HG02943 (cell line): ENCODE data around the gene VIPR2.

Experiments
- ATAC-seq: cut with Tn5 transposase; IDR thresholded peaks from one replicate; pipeline ENCODE4 v1.9.1; 2021; ENCODE audit warnings: mild to moderate bottlenecking, low read depth, moderate library complexity; ENCODE audit not compliant: unreplicated experiment

VIPR2 gene

DNA sequence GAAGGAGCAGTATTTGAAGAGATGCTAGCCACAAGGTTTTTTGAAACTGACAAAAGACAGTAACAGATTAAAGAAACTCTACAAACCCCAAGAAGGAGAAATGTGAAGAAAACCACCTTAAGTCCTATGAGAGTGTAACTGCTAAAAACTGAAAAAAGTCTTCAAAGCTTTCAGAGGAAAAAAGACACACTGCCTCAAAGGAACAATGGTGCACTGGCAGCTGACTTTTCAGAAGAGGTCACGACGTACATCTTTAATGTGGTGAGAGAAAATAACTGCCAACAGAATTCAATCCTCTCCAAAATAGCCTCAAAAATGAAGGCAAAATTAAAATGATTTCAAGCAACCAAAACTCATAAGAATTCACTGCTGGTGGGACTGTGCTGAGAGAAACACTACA is 94.0 kb downstream of the VIPR2 start:
- no peak for ATAC-seq

GRCh38 chr7:159049266-159050025 is 95.2 kb downstream of the VIPR2 start:
- ATAC-seq, result no peak

DNA sequence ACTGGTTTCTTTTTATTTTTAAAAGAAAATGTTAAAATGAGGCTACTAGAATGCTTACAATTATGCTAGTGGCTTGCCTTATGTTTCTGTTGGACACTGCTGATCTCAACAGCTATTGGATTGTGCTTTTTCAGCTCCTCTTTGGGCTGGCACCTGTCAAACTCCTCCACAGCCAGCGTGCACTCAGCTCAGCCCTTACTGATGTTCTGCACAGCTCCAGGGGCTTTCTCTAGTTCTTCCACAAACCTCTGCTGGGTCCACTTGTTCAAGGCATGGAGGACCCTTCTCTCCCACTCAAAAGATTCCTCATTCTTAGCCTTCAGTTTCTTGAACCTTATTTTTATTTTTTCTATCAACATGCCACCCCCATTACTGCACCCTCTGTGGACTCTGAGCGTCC is 96.0 kb downstream of the VIPR2 start:
- ATAC-seq, result no peak

DNA sequence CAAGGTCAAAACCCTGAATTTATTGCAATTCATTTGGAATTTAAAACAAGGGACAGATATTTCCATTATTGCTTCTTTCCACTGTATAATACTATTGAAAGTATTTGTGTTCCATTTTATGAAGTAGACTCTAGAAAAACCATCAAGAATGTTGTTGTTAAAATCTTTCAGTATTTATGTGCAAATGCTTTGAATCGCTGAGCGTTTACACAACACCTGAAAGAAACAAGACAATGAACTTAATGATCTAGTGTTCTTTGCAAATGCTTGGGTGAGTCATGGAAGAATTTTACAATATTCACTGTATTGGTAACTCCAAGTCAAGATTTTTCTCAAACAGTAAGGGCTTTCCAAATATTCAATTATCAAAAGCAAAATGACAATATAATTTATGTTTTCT is 97.1 kb downstream of the VIPR2 start:
- no peak for ATAC-seq

DNA sequence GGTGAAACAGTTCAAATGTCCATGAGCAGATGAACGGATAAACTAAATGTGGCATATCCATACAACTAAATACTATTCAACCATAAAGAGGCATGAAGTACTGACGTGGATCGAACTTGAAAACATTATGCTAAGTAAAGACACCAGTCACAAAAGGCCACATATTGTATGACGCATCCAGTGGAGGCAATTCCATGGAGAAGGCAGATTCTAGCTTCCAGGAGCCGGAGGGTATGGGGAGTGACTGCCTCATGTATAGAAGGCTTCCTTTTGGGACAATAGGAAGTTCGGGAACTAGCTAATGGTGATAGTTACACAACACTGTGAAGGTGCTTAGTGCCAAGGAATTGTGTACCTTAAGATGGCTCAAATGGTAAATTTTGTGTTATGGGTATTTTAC is 98.4 kb downstream of the VIPR2 start:
- ATAC-seq, result no peak

GRCh38 chr7:159045839-159046238 is 98.8 kb downstream of the VIPR2 start:
- ATAC-seq, result no peak

GRCh38 chr7:159042581-159043101 is 102.0 kb downstream of the VIPR2 start:
- no peak for ATAC-seq

DNA sequence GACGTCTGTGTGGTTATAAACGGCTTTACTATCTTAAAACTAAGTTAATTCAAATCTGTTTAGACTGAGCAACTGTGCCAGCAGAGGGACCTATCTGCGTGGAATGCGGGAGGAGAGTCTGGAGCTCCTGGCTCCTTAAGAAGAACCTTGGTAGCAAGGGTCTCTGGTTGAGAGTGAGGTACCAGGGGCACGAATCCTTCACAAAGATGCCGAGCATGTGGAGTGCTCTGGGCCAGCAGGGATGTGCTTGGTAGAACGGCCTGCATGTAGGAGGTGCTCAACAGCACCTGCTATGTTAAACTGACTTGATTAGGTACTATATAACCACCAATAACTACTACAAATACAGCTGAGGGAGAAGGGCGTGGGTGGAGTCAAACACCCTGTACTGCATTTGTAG is 102.6 kb downstream of the VIPR2 start:
- ATAC-seq, result no peak

- ATAC-seq, result no peak
Measured at GRCh38 chr7:159040912-159041711, 103.6 kb downstream of the VIPR2 start.

DNA sequence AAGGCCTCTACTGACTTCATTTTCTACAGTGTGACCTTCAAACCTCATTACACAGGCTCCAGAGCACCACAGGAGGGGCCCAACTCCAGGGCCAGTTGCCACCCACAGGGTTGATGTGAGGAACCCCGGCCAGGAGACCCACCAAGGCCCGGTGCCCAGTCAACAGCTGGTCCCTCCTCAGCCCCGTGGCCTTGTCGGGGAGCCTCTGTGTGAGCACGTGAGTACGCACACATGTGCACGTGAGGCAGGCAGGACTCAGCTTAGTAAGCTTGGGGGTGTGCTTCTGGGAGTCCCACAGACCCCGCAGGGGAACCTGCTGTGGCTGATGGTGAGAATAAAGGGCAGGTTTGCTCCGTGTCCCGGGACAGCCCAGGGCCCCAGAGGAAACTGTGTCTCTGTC is 104.5 kb downstream of the VIPR2 start:
- ATAC-seq, result no peak

- ATAC-seq, result no peak
Measured at GRCh38 chr7:159039716-159040115, 105.0 kb downstream of the VIPR2 start.

- no peak for ATAC-seq
Measured at GRCh38 chr7:159038066-159038465, 106.6 kb downstream of the VIPR2 start.

GRCh38 chr7:159036916-159037605 is 107.6 kb downstream of the VIPR2 start:
- ATAC-seq, result no peak

GRCh38 chr7:159035571-159036073 is 109.0 kb downstream of the VIPR2 start:
- no peak for ATAC-seq

DNA sequence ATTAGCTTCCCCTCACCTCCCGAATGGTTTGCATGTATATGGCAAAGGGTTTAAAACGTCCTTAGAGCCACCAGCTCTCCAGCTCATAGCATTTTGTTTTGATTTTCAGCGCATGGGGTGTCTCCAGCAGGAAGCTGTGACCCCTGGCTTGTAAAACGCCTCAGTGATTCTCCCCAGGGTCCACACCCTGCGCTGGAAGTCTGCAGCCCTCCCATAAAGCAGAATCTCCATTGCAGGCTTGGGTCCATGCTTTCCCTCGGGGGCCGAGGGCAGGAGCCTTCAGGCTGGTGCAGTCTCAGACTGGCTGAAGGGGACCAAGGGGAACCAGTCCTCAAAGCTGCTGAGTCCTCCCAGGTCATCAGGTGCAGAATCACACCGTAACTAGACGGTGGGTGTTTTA is 109.7 kb downstream of the VIPR2 start:
- ATAC-seq, result no peak

- no peak for ATAC-seq
Measured at GRCh38 chr7:159034394-159034793, 110.3 kb downstream of the VIPR2 start.

- ATAC-seq, result no peak
Measured at GRCh38 chr7:159033956-159034355, 110.7 kb downstream of the VIPR2 start.

DNA sequence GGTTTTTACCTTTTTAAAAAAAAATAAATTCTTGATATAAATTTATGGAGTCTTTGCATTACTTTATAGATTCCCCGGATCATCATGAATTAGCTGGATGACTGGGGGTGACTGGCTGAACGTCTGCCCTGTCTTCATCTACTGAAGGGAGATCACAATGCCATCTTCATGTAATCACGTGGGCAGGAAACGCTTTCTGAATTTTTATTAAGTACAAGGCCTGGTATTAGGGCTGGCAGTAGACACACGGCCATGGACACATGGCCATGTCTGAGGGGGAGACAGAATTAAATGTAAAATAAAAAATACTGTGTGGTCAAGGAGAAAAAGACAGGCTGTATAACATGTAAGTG is 111.2 kb downstream of the VIPR2 start:
- no peak for ATAC-seq

DNA sequence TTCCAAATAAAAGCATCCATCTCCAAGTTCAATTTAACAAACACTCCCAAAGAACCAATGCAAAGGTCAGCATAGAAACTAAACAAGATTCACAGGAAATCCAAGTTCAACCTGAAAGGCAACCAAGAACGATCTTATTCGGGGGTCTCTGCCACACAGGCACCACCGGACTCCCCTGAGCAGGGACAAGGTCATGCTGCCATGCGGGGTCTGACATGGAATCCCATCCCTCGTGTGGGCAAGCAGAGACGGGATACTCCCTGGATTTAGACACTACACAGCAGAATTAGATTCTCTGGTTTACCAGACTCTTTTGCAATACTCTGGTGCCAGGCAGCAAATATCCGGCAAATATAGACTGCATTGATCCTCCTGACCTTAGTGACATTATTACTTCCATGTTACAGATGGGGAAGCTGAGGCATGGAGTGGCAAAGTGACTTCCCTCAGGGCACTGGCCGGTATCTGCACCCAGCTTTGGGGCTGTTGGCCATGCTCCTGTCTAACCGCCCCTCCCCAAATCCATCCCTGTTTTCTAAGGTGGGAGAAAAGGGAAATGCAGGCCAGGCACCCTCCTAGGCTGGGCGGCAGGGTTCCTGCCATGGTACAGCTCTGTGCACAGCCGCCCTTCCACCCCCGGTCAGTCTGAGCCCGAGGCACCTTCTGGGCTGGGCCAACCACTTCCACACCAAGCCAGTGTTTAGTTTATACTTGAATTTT is 111.8 kb downstream of the VIPR2 start:
- ATAC-seq, result no peak

DNA sequence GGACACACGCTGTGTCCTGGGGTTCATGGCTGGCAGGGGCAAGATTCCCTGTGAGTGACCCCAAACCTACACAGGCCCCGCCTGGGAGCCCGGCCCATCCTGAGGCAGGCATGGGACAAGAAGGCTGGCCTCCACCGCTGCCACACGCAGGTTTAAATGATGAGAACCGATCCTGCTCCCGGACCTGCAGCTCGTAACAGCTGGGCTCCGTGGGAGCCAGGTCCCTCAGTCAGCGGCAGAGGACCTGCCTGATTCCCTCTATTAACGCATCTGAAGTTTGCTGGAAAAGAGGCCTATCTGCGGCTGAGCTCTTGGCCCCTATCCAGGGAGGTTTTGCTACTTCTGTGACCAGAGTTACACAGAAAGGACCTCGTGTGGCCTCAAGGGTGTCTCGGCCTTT is 112.3 kb downstream of the VIPR2 start:
- no peak for ATAC-seq
